Measurements from ENCODE around the gene APBA3. TPM values are rescaled to one million over a fixed set of nuclear protein-coding genes. Genes with fewer than 3 reads are reported as not detected.

Gene APBA3
- total and polyA plus RNA-seq, 12 donors: 7.4 to 22.6 (median 11.5) TPM

GRCh38 chr19:3745363-3746045 is 16.0 kb downstream of the APBA3 start:
- no peak for DNase-seq

GRCh38 chr19:3743486-3743885 is 18.0 kb downstream of the APBA3 start:
- DNase-seq (no peak), ATAC-seq (no peak)
- H3K4me3 ChIP-seq: no peak overlapping the region
- H3K4me1 ChIP-seq: no peaks in the 10 kb centered on the region
- intact Hi-C loops (cut with DNase I): no loop called here
- WGBS, 2 donors: 92% methylated on average over 2 of the region's 2 CpGs
- H3K9me3 ChIP-seq: no peaks in the 10 kb centered on the region
- no peaks in the 10 kb centered on the region for H3K36me3 ChIP-seq
- peaks cover 0 to 14% (median 0%) of the 10 kb centered on the region in 7 donors for H3K27me3 ChIP-seq
- no peak overlapping the region for H3K27ac ChIP-seq
- TF ChIP-seq CTCF (IDR thresholded peaks at IDR 0.05): no peak

More at GRCh38 chr19:3745363-3746045, 16.0 kb downstream of the APBA3 start:
- H3K4me3 ChIP-seq: no peak overlapping the region
- WGBS, 2 donors: 56 to 65% methylated on average over 8 of the region's 8 CpGs
- no peak for TF ChIP-seq CTCF (IDR thresholded peaks at IDR 0.05)
- intact Hi-C loops (cut with DNase I): no loop called here
- peaks cover 0 to 16% (median 5%) of the 10 kb centered on the region in 9 donors for H3K36me3 ChIP-seq
- no peak overlapping the region for H3K27ac ChIP-seq
- H3K4me1 ChIP-seq: no peaks in the 10 kb centered on the region
- ATAC-seq: no peak
- H3K27me3 ChIP-seq: peaks cover 0 to 14% (median 0%) of the 10 kb centered on the region in 7 donors
- H3K9me3 ChIP-seq: no peaks in the 10 kb centered on the region

GRCh38 chr19:3740431-3740830 is 21.1 kb downstream of the APBA3 start:
- DNase-seq: no peak
- no peak for ATAC-seq
- Histone ChIP-seq H3K36me3 (no peaks in the 10 kb centered on the region), H3K4me3 (no peak overlapping the region), H3K4me1 (no peaks in the 10 kb centered on the region), H3K27me3 (peaks cover 0 to 7% (median 0%) of the 10 kb centered on the region in 7 donors), H3K27ac (no peak overlapping the region), H3K9me3 (no peaks in the 10 kb centered on the region)
- no peak for TF ChIP-seq CTCF (IDR thresholded peaks at IDR 0.05)
- intact Hi-C loops (cut with DNase I): no loop called here
- WGBS, 2 donors: 90 to 93% methylated on average over 24 of the region's 24 CpGs

GRCh38 chr19:3738477-3739220 is 22.8 kb downstream of the APBA3 start:
- ATAC-seq (no peak), DNase-seq (no peak)
- Histone ChIP-seq H3K9me3 (no peaks in the 10 kb centered on the region), H3K4me1 (no peaks in the 10 kb centered on the region), H3K27ac (no peak overlapping the region), H3K4me3 (no peak overlapping the region), H3K36me3 (no peaks in the 10 kb centered on the region), H3K27me3 (peaks cover 0 to 18% (median 0%) of the 10 kb centered on the region in 7 donors)
- WGBS, 2 donors: 84 to 85% methylated on average over 32 of the region's 32 CpGs
- intact Hi-C loops (cut with DNase I): no loop called here
- no peak for TF ChIP-seq CTCF (IDR thresholded peaks at IDR 0.05)
